Suprapubic skin (tissue), 4 donors: Measurements from ENCODE around the gene NOVA1. TPM values are rescaled to one million over a fixed set of nuclear protein-coding genes. Genes with fewer than 3 reads are reported as not detected.

Experiments
- DNase-seq, 2 donors: peaks; one replicate each; pipeline ENCODE4 v3.0.0-alpha.2; 2019; ENCODE audit warnings: low spot score in 2 of 2
- H3K27ac ChIP-seq: fragments of 200-600 bp; sonication (generic); one replicate; pipeline ENCODE4 v1.5.1; 2019
- H3K27me3 ChIP-seq: fragments of 200-600 bp; sonication (generic); one replicate; pipeline ENCODE4 v1.5.1; 2019
- H3K36me3 ChIP-seq: fragments of 200-600 bp; sonication (generic); one replicate; pipeline ENCODE4 v1.5.1; 2019
- H3K4me1 ChIP-seq: fragments of 200-600 bp; sonication (generic); one replicate; pipeline ENCODE4 v1.5.1; 2019
- H3K4me3 ChIP-seq: fragments of 200-600 bp; sonication (generic); one replicate; pipeline ENCODE4 v1.5.1; 2019; ENCODE audit warnings: mild to moderate bottlenecking
- H3K9me3 ChIP-seq: fragments of 200-600 bp; sonication (generic); one replicate; pipeline ENCODE4 v1.5.1; 2019
- EP300 ChIP-seq: sonication (generic); formaldehyde crosslinking; IDR thresholded peaks from one replicate; pipeline ENCODE4 v1.6.1; 2017; ENCODE audit warnings: antibody characterized with exemption
- POLR2A ChIP-seq, 2 donors: fragments of 450-650 bp; IDR thresholded peaks; one replicate each; pipeline ENCODE4 v1.6.1; 2017; ENCODE audit warnings: antibody characterized with exemption in 2 of 2, mild to moderate bottlenecking in 2 of 2, moderate library complexity in 2 of 2
- POLR2AphosphoS5 ChIP-seq, 3 donors: sonication (generic); formaldehyde crosslinking; IDR thresholded peaks; one replicate each; pipeline ENCODE4 v1.6.1; 2017; ENCODE audit warnings: antibody characterized with exemption in 3 of 3
- WGBS: methylation state at CpG from one replicate; pipeline ENCODE4 v1.1.5; 2018; 5-methylcytosine and 5-hydroxymethylcytosine counted together
- total RNA-seq, 4 donors: library from RNA; depleted of rRNA; stranded (reverse); fragments of >200 nt; gene quantifications; one replicate each; pipeline ENCODE4 v1.1.0, GENCODE V29; 2016
- TF ChIP-seq, protein P1 (sequence below), 2 donors: fragments of 200-600 bp in 1 of 2; fragments of 450-650 bp in 1 of 2; sonication (generic) in 1 of 2; IDR thresholded peaks; one replicate each; pipeline ENCODE4 v1.5.1; 2016 to 2019; ENCODE audit warnings: antibody characterized with exemption in 2 of 2, mild to moderate bottlenecking in 1 of 2, moderate library complexity in 1 of 2

NOVA1 gene
- total RNA-seq, 4 donors from 2014 or later = 1.5 to 12.2 (median 4.8) TPM

DNA sequence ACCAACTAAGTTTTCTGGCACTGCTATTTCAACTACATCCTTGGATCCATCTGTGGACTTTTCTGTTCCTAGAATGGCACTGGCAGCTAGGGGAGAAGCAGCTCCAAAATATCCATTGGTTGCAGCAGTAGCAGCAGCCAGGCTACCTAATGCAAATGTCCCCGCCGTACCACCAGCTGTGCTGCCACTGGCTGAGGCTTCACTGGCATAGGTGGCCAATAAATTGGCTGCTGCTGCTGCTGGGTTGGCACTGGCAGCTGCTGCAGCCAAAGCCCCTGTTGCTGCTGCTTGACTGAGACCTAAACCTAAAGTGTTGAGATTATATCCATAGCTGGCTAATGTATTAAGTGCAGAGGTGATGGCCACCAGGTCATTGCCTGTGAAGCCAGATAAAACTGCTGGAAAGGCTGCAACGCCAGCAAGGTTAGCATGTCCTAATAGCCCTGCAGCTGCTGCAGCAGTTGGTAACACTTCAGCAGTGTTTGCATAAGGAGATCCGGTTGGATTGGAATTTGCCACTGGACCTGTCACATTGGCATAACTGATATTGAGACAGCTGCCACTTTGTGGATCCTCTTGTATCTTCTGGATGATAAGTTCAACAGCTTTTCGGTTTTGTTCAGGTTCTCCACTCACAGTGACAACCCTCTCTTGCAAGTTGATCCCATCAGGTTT, 149.5 kb downstream of the NOVA1 start:
- Histone ChIP-seq H3K27ac (no peak overlapping the region), H3K4me3 (no peak overlapping the region), H3K36me3 (no peaks in the 10 kb centered on the region), H3K27me3 (no peaks in the 10 kb centered on the region), H3K9me3 (no peaks in the 10 kb centered on the region), H3K4me1 (no peaks in the 10 kb centered on the region)
- 81% methylated on average over 5 of the region's 5 CpGs for WGBS
- DNase-seq = no peak
- TF ChIP-seq EP300 (no peak), POLR2A (IDR thresholded peaks at IDR 0.05) (no peak), POLR2AphosphoS5 (IDR thresholded peaks at IDR 0.05) (no peak)
- TF ChIP-seq, protein P1, sequence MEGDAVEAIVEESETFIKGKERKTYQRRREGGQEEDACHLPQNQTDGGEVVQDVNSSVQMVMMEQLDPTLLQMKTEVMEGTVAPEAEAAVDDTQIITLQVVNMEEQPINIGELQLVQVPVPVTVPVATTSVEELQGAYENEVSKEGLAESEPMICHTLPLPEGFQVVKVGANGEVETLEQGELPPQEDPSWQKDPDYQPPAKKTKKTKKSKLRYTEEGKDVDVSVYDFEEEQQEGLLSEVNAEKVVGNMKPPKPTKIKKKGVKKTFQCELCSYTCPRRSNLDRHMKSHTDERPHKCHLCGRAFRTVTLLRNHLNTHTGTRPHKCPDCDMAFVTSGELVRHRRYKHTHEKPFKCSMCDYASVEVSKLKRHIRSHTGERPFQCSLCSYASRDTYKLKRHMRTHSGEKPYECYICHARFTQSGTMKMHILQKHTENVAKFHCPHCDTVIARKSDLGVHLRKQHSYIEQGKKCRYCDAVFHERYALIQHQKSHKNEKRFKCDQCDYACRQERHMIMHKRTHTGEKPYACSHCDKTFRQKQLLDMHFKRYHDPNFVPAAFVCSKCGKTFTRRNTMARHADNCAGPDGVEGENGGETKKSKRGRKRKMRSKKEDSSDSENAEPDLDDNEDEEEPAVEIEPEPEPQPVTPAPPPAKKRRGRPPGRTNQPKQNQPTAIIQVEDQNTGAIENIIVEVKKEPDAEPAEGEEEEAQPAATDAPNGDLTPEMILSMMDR (IDR thresholded peaks at IDR 0.05) = no peak

DNA sequence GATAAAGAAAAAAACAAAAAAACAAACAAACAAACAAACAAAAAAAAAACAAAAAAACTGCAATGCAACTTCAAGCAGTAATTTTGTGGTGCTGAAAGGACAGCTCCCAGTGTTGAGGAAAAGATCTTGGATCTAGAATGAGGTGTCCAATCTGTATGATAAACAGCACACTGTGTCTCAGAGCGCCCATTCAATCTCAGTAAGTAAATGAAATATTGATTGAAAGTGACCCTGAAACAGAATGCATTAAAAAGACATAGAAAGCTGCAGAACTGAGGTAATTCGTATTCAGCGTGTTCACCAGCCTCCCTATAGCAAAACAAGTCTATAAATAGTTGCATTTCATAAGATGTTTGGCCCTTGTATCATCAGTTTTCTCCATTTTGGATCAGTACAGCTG, 153.0 kb downstream of the NOVA1 start:
- Histone ChIP-seq H3K27me3 (no peaks in the 10 kb centered on the region), H3K4me3 (no peak overlapping the region), H3K4me1 (no peaks in the 10 kb centered on the region), H3K9me3 (no peaks in the 10 kb centered on the region), H3K36me3 (no peaks in the 10 kb centered on the region), H3K27ac (no peak overlapping the region)
- WGBS = 68% methylated on average over 3 of the region's 3 CpGs
- DNase-seq = no peak
- TF ChIP-seq EP300 (no peak), POLR2AphosphoS5 (IDR thresholded peaks at IDR 0.05) (no peak), POLR2A (IDR thresholded peaks at IDR 0.05) (no peak)
- TF ChIP-seq, protein P1 (IDR thresholded peaks at IDR 0.05) = no peak

DNA sequence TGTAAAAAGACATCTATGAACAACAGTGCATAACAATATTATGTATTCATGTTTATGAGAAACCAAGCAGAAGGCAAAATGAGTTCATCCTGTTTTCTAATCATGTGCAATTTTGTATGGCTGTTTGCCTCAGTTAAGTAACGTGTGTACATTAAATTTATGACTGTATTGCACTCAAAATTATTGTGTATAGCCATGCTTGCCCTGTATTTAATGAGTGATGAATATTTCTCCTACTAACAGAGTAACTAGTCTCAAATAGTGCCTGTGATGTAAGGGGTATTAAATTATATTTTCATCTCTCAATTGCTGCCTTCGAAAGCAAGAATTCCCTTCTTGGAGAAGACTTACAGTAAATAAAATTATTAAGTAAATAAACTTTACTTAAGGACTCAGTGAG, 154.2 kb downstream of the NOVA1 start:
- no peak for DNase-seq
- H3K9me3 ChIP-seq = no peaks in the 10 kb centered on the region
- TF ChIP-seq POLR2AphosphoS5 (IDR thresholded peaks at IDR 0.05) = no peak
- TF ChIP-seq POLR2A (IDR thresholded peaks at IDR 0.05) = no peak
- TF ChIP-seq, protein P1 (IDR thresholded peaks at IDR 0.05) = no peak
- no peak for TF ChIP-seq EP300
- H3K4me1 ChIP-seq = no peaks in the 10 kb centered on the region
- no peak overlapping the region for H3K27ac ChIP-seq
- no peaks in the 10 kb centered on the region for H3K36me3 ChIP-seq
- no peak overlapping the region for H3K4me3 ChIP-seq
- WGBS = 79% methylated on average over 2 of the region's 2 CpGs
- H3K27me3 ChIP-seq = no peaks in the 10 kb centered on the region

DNA sequence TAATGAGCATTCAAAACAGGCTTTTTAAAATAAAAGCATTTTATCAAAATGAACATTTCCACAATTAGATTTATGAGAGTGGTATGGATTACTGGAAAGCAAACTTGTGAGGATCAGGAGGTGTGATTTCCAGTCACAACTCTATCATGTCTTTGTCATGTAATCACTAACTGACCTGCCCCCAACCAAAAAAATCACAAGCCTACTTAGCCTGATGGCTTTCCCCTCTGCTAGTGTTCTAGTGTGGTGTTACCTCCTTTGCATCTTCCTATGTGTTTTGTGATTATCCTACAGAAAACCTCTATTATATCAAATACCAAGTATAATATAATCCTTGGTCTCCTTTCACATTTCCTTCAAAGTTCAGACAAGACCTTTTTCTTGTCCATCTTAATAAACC, 168.6 kb downstream of the NOVA1 start:
- Histone ChIP-seq H3K4me3 (no peak overlapping the region), H3K9me3 (no peaks in the 10 kb centered on the region), H3K36me3 (no peaks in the 10 kb centered on the region), H3K4me1 (no peaks in the 10 kb centered on the region), H3K27ac (no peak overlapping the region), H3K27me3 (no peaks in the 10 kb centered on the region)
- no peak for DNase-seq
- TF ChIP-seq EP300 (no peak), POLR2A (IDR thresholded peaks at IDR 0.05) (no peak), POLR2AphosphoS5 (IDR thresholded peaks at IDR 0.05) (no peak)
- TF ChIP-seq, protein P1 (IDR thresholded peaks at IDR 0.05) = no peak

DNA sequence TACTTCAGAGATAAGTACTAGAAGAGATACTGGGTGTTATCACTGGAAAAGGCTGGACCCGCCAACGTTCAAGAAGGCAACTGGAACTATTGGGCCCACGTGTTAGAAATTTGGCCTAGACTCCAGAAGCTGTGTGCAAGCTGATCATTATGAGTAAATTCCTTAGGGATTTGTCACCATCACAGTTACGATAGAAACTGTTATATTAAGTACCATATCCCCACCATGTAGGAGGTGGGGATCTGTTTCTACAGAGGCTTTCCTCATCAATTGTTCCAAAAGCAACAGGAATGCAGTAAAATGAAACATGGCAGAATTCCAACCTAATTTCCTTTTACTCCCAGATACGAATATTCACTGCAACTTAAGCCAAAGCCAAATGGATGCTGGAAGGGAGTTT, 170.7 kb downstream of the NOVA1 start:
- 28% methylated on average over 5 of the region's 5 CpGs for WGBS
- no peaks in the 10 kb centered on the region for H3K4me1 ChIP-seq
- TF ChIP-seq, protein P1 (IDR thresholded peaks at IDR 0.05) = no peak
- TF ChIP-seq EP300 (no peak), POLR2AphosphoS5 (IDR thresholded peaks at IDR 0.05) (no peak), POLR2A (IDR thresholded peaks at IDR 0.05) (no peak)
- DNase-seq = no peak
- H3K9me3 ChIP-seq = no peaks in the 10 kb centered on the region
- no peaks in the 10 kb centered on the region for H3K27me3 ChIP-seq
- no peak overlapping the region for H3K4me3 ChIP-seq
- no peaks in the 10 kb centered on the region for H3K36me3 ChIP-seq
- no peak overlapping the region for H3K27ac ChIP-seq
